IMR-90 (cell line): ENCODE data around the gene LAMB1. TPM values are rescaled to one million over a fixed set of nuclear protein-coding genes. Genes with fewer than 3 reads are reported as not detected.

Experiments used
- ATAC-seq: fragments of 200-7000 bp; cut with Tn5 transposase; 2 replicates; pipeline ENCODE4 v1.9.1; 2020; ENCODE audit warnings: low read depth, mild to moderate bottlenecking, moderate library complexity
- BruUV-seq: library from RNA; stranded (reverse); fragments of 400-500 nt; replicated peaks from 2 replicates; lab custom pipeline; 2021; lab: Mats Ljungman, UMichigan
- CTCF ChIA-PET: fragments of 300-600 bp; formaldehyde crosslinking; extraction: SDS; loops from one replicate; lab custom pipeline; 2021; ENCODE audit warnings: antibody characterized with exemption; lab: Yijun Ruan, JAX
- POLR2A ChIA-PET: fragments of 300-600 bp; sonication (Branson Sonifier 250); formaldehyde crosslinking; loops from one replicate; lab custom pipeline; 2022; ENCODE audit warnings: antibody characterized with exemption; ENCODE audit not compliant: unreplicated experiment; lab: Charles Lee
- DNase-seq: peaks from one replicate; pipeline ENCODE4 v3.0.0; 2013
- H2AFZ ChIP-seq: replicated peaks from 2 replicates; pipeline ENCODE3; 2013; ENCODE audit warnings: low read length, mild to moderate bottlenecking; ENCODE audit not compliant: poor library complexity
- H2AK5ac ChIP-seq: 2 replicates; pipeline ENCODE4 v1.6.1; 2013; ENCODE audit warnings: low read depth, low read length, inconsistent platforms
- H2AK9ac ChIP-seq: replicated peaks from 2 replicates; pipeline ENCODE3; 2013; ENCODE audit warnings: mild to moderate bottlenecking, low read depth, low read length, moderate library complexity; ENCODE audit not compliant: poor library complexity
- H2BK120ac ChIP-seq: 2 replicates; pipeline ENCODE4 v1.6.1; 2013; ENCODE audit warnings: low read depth, low read length, inconsistent platforms
- H2BK15ac ChIP-seq: 3 replicates; pipeline ENCODE4 v1.6.1; 2013; ENCODE audit warnings: low read depth, low read length, inconsistent platforms
- H2BK20ac ChIP-seq: 2 replicates; pipeline ENCODE4 v1.6.1; 2013; ENCODE audit warnings: low read depth, mild to moderate bottlenecking, inconsistent platforms, low read length, moderate library complexity
- H2BK5ac ChIP-seq: 2 replicates; pipeline ENCODE4 v1.6.1; 2013; ENCODE audit warnings: mild to moderate bottlenecking, low read depth, low read length, inconsistent platforms; ENCODE audit not compliant: poor library complexity, severe bottlenecking
- H3K14ac ChIP-seq: replicated peaks from 2 replicates; pipeline ENCODE4 v1.6.1; 2013; ENCODE audit warnings: low read depth, low read length, inconsistent platforms
- H3K18ac ChIP-seq: 2 replicates; pipeline ENCODE4 v1.6.1; 2013; ENCODE audit warnings: low read depth, low read length, control low read depth
- H3K23ac ChIP-seq: 2 replicates; pipeline ENCODE4 v1.6.1; 2013; ENCODE audit warnings: low read depth, low read length, inconsistent platforms
- H3K27ac ChIP-seq: 2 replicates; pipeline ENCODE4 v1.5.1; 2013; ENCODE audit warnings: mild to moderate bottlenecking, control low read depth, low read length; ENCODE audit not compliant: insufficient read depth
- H3K27me3 ChIP-seq: 2 replicates; pipeline ENCODE4 v1.6.1; 2013; ENCODE audit warnings: low read length; ENCODE audit not compliant: control insufficient read depth, insufficient read depth
- H3K36me3 ChIP-seq: 2 replicates; pipeline ENCODE4 v1.6.1; 2013; ENCODE audit warnings: low read length, mixed read lengths; ENCODE audit not compliant: control insufficient read depth, insufficient read depth
- H3K4ac ChIP-seq: 2 replicates; pipeline ENCODE4 v1.6.1; 2013; ENCODE audit warnings: low read depth, low read length, inconsistent platforms
- H3K4me1 ChIP-seq: 2 replicates; pipeline ENCODE4 v1.6.1; 2013; ENCODE audit warnings: low read length, mixed read lengths; ENCODE audit not compliant: control insufficient read depth, insufficient read depth
- H3K4me2 ChIP-seq: 2 replicates; pipeline ENCODE4 v1.6.1; 2013; ENCODE audit warnings: low read depth, mild to moderate bottlenecking, control low read depth, low read length, moderate library complexity
- H3K4me3 ChIP-seq: 2 replicates; pipeline ENCODE4 v1.5.1; 2013; ENCODE audit warnings: low read depth, mild to moderate bottlenecking, control low read depth, low read length, moderate library complexity; ENCODE audit not compliant: insufficient read depth
- H3K56ac ChIP-seq: 2 replicates; pipeline ENCODE4 v1.6.1; 2013; ENCODE audit warnings: low read length, inconsistent platforms; ENCODE audit not compliant: insufficient read depth; ENCODE audit errors: extremely low read depth
- H3K79me1 ChIP-seq, 2 experiments: 2 replicates each; pipeline ENCODE4 v1.6.1; 2013; ENCODE audit warnings: low read length in 2 of 2, inconsistent platforms in 1 of 2, low read depth in 1 of 2
- H3K9ac ChIP-seq: 2 replicates; pipeline ENCODE4 v1.6.1; 2013; ENCODE audit warnings: low read depth, low read length, control low read depth
- H3K9me1 ChIP-seq: 2 replicates; pipeline ENCODE4 v1.6.1; 2013; ENCODE audit warnings: low read length, inconsistent platforms; ENCODE audit not compliant: insufficient read depth
- H3K9me3 ChIP-seq: 2 replicates; pipeline ENCODE4 v1.6.1; 2013; ENCODE audit warnings: low read length; ENCODE audit not compliant: control insufficient read depth, insufficient read depth
- H4K20me1 ChIP-seq: 2 replicates; pipeline ENCODE4 v1.6.1; 2013; ENCODE audit warnings: low read length, inconsistent platforms; ENCODE audit not compliant: insufficient read depth
- H4K5ac ChIP-seq: 2 replicates; pipeline ENCODE4 v1.6.1; 2013; ENCODE audit warnings: mild to moderate bottlenecking, low read depth, low read length, control low read depth
- H4K8ac ChIP-seq, 2 experiments: 2 replicates each; pipeline ENCODE4 v1.6.1; 2013; ENCODE audit warnings: low read depth in 2 of 2, low read length in 2 of 2, control low read depth in 1 of 2, inconsistent platforms in 1 of 2
- H4K91ac ChIP-seq: 2 replicates; pipeline ENCODE4 v1.6.1; 2013; ENCODE audit warnings: low read depth, low read length, inconsistent platforms; ENCODE audit not compliant: insufficient read depth
- BHLHE40 ChIP-seq: fragments of 150-350 bp; IDR thresholded peaks from 2 replicates; pipeline ENCODE4 v1.6.1; 2016; ENCODE audit warnings: mild to moderate bottlenecking, low read depth, low read length
- CEBPB ChIP-seq: IDR thresholded peaks from 2 replicates; pipeline ENCODE4 v1.6.1; 2012; ENCODE audit warnings: low read depth, low read length, improper control_type of control experiment
- CHD1 ChIP-seq: IDR thresholded peaks from 2 replicates; pipeline ENCODE4 v1.6.1; 2012; ENCODE audit warnings: low read depth, low read length, improper control_type of control experiment
- FOS ChIP-seq: fragments of 150-350 bp; IDR thresholded peaks from 2 replicates; pipeline ENCODE4 v1.6.1; 2016; ENCODE audit warnings: low read depth, low read length
- MAFK ChIP-seq: IDR thresholded peaks from 2 replicates; pipeline ENCODE4 v1.6.1; 2012; ENCODE audit warnings: low read depth, low read length, improper control_type of control experiment
- MAZ ChIP-seq: IDR thresholded peaks from 2 replicates; pipeline ENCODE4 v1.6.1; 2012; ENCODE audit warnings: low read depth, mild to moderate bottlenecking, low read length, improper control_type of control experiment, moderate library complexity, borderline replicate concordance
- MXI1 ChIP-seq: IDR thresholded peaks from 2 replicates; pipeline ENCODE4 v1.6.1; 2012; ENCODE audit warnings: low read depth, mild to moderate bottlenecking, low read length, moderate library complexity, borderline replicate concordance
- POLR2A ChIP-seq: IDR thresholded peaks from 2 replicates; pipeline ENCODE4 v1.6.1; 2012; ENCODE audit warnings: mild to moderate bottlenecking, low read depth, low read length
- RAD21 ChIP-seq: IDR thresholded peaks from 2 replicates; pipeline ENCODE4 v1.6.1; 2012; ENCODE audit warnings: low read length, improper control_type of control experiment
- RCOR1 ChIP-seq: IDR thresholded peaks from 2 replicates; pipeline ENCODE4 v1.6.1; 2012; ENCODE audit warnings: mild to moderate bottlenecking, low read length, improper control_type of control experiment; ENCODE audit not compliant: insufficient replicate concordance
- RFX5 ChIP-seq: IDR thresholded peaks from 2 replicates; pipeline ENCODE4 v1.8.0; 2012; ENCODE audit warnings: low read depth, mild to moderate bottlenecking, low read length, moderate library complexity
- SMC3 ChIP-seq: fragments of 150-350 bp; IDR thresholded peaks from 2 replicates; pipeline ENCODE4 v1.6.1; 2016; ENCODE audit warnings: low read depth, mild to moderate bottlenecking, antibody characterized with exemption, low read length, moderate library complexity
- WGBS, 2 experiments: methylation state at CpG; one replicate each; pipeline versions ENCODE4 v1.1.5 to v1.1.7; 2013; ENCODE audit warnings: missing lambda C conversion rate in 2 of 2; ENCODE audit not compliant: insufficient read length in 1 of 2; ENCODE audit errors: extremely low coverage in 2 of 2; 5-methylcytosine and 5-hydroxymethylcytosine counted together
- dilution Hi-C: fragments of 300-500 bp; cut with HindIII; formaldehyde crosslinking; loops from one replicate; pipeline ENCODE4 v1.14.3; 2018; ENCODE audit warnings: low sequenced_read_pairs; ENCODE audit not compliant: unreplicated experiment
- in situ Hi-C: fragments of 300-500 bp; cut with MboI; formaldehyde crosslinking; loops from 3 replicates; pipeline ENCODE4 v1.14.3; 2019; ENCODE audit warnings: low sequenced_read_pairs, inconsistent platforms, mixed read lengths
- intact Hi-C: fragments of 100-400 bp; cut with micrococcal nuclease; formaldehyde crosslinking; loops from 2 replicates; pipeline ENCODE4 v1.10.0; 2022
- polyA plus RNA-seq, 3 experiments: library from polyadenylated mRNA; depleted of rRNA; stranded (reverse); fragments of >200 nt; gene quantifications; 2 replicates each; pipeline ENCODE4 v1.2.3, GENCODE V29; 2012; ENCODE audit warnings: low replicate concordance in 1 of 3
- total RNA-seq: library from RNA; depleted of rRNA; stranded (reverse); fragments of >200 nt; gene quantifications from 2 replicates; pipeline ENCODE4 v1.2.3, GENCODE V29; 2012
- TF ChIP-seq, protein P1 (sequence below): fragments of 150-350 bp; IDR thresholded peaks from 2 replicates; pipeline ENCODE4 v1.6.1; 2017; ENCODE audit warnings: mild to moderate bottlenecking, antibody characterized with exemption, low read length, low read depth
- TF ChIP-seq, protein P2 (sequence below): conservative IDR thresholded peaks from 2 replicates; pipeline ENCODE4 v1.5.1; 2012; ENCODE audit warnings: mild to moderate bottlenecking, low read depth, low read length, improper control_type of control experiment
- TF ChIP-seq, protein P3 (sequence below): fragments of 150-350 bp; IDR thresholded peaks from 2 replicates; pipeline ENCODE4 v1.6.1; 2016; ENCODE audit warnings: low read depth, mild to moderate bottlenecking, low read length, moderate library complexity, borderline replicate concordance

LAMB1 gene
- total and polyA plus RNA-seq, 2 of the 4 experiments (the other 2 are of a cell fraction) = 114 to 117 TPM

DNA sequence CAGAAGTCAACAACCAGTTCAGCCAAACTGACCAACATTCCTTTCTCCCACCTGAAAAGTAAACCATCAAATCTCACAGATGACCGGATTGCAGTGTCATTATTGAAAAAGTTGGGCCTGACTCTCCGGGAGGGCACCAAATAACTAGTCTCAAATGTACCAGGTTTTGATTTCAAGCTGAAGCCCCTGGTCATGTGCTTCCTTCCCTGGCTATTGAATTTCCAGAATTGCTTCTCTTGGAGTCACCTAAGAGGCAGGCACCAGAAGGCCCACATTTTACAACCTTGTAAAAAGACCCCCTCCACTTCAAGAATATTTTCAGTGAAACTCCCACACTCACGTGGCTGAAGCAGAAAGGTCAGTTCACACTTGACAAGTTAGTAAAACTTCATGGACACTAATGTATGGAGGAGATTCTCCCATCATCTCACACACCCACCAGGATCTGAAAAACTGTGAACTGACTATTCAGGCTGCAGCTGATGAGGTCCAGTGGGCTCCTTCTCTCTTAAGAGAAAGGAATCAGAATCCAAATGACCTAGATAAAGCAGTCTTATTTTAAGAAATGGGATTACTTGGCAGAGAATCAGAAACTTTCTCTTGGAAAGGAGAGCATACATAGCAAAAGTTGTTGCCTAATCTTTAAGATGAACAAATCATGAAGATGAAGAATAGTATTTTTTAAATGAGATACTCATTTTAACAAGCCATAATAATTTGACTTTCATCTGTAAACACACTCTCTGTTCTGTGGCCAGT is 58.4 kb downstream of the LAMB1 start:
- Histone ChIP-seq H4K91ac (no peak overlapping the region), H2BK15ac (no peak overlapping the region), H3K27ac (no peak overlapping the region), H3K4me1 (peaks cover 19% of the 10 kb centered on the region), H2BK120ac (no peak overlapping the region), H3K4ac (no peak overlapping the region), H2AFZ (no peak overlapping the region), H3K23ac (no peak overlapping the region), H3K18ac (no peak overlapping the region), H3K9me1 (peaks cover 33% of the 10 kb centered on the region), H3K79me1 (peaks cover 9 to 56% of the 10 kb centered on the region in 2 experiments; a peak in 3 of 4 replicates), H2AK9ac (no peak overlapping the region), H3K9ac (no peak overlapping the region), H3K9me3 (no peaks in the 10 kb centered on the region), H2BK20ac (no peak overlapping the region), H3K36me3 (peaks cover 64% of the 10 kb centered on the region), H2AK5ac (no peak overlapping the region), H2BK5ac (no peak overlapping the region), H4K20me1 (peaks cover 10% of the 10 kb centered on the region), H3K27me3 (no peaks in the 10 kb centered on the region), H4K8ac (no peak overlapping the region), H3K56ac (no peak overlapping the region; the same call in 1 of the 2 replicates), H3K14ac (no peak overlapping the region), H4K5ac (no peak overlapping the region), H3K4me2 (no peak overlapping the region), H3K4me3 (no peak overlapping the region)
- dilution Hi-C loops (no loop called here), intact Hi-C loops (no loop called here), in situ Hi-C loops (no loop called here)
- POLR2A ChIA-PET = no interaction called here
- BruUV-seq = no TSS peak
- ATAC-seq (no peak), DNase-seq (no peak)
- TF ChIP-seq SMC3 = no peak
- TF ChIP-seq, protein P1, sequence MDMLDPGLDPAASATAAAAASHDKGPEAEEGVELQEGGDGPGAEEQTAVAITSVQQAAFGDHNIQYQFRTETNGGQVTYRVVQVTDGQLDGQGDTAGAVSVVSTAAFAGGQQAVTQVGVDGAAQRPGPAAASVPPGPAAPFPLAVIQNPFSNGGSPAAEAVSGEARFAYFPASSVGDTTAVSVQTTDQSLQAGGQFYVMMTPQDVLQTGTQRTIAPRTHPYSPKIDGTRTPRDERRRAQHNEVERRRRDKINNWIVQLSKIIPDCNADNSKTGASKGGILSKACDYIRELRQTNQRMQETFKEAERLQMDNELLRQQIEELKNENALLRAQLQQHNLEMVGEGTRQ = no peak
- TF ChIP-seq MAFK = no peak
- TF ChIP-seq MAZ = no peak
- TF ChIP-seq CEBPB = no peak
- TF ChIP-seq FOS = no peak
- no peak for TF ChIP-seq POLR2A
- no peak for TF ChIP-seq RAD21
- TF ChIP-seq RCOR1 = no peak
- no peak for TF ChIP-seq MXI1
- TF ChIP-seq, protein P2, sequence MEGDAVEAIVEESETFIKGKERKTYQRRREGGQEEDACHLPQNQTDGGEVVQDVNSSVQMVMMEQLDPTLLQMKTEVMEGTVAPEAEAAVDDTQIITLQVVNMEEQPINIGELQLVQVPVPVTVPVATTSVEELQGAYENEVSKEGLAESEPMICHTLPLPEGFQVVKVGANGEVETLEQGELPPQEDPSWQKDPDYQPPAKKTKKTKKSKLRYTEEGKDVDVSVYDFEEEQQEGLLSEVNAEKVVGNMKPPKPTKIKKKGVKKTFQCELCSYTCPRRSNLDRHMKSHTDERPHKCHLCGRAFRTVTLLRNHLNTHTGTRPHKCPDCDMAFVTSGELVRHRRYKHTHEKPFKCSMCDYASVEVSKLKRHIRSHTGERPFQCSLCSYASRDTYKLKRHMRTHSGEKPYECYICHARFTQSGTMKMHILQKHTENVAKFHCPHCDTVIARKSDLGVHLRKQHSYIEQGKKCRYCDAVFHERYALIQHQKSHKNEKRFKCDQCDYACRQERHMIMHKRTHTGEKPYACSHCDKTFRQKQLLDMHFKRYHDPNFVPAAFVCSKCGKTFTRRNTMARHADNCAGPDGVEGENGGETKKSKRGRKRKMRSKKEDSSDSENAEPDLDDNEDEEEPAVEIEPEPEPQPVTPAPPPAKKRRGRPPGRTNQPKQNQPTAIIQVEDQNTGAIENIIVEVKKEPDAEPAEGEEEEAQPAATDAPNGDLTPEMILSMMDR = no peak
- no peak for TF ChIP-seq CHD1
- no peak for TF ChIP-seq RFX5
- TF ChIP-seq BHLHE40 = no peak
- TF ChIP-seq, protein P3, sequence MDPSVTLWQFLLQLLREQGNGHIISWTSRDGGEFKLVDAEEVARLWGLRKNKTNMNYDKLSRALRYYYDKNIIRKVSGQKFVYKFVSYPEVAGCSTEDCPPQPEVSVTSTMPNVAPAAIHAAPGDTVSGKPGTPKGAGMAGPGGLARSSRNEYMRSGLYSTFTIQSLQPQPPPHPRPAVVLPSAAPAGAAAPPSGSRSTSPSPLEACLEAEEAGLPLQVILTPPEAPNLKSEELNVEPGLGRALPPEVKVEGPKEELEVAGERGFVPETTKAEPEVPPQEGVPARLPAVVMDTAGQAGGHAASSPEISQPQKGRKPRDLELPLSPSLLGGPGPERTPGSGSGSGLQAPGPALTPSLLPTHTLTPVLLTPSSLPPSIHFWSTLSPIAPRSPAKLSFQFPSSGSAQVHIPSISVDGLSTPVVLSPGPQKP = no peak
- CTCF ChIA-PET = no interaction called here
- 100% methylated on average over 2 of the region's 3 CpGs; no CpG with 5 or more reads in 1 of the 2 experiments for WGBS, 2 experiments
